WTC11 (cell line): ENCODE data around the gene ALAS2.

ENCODE experiments used
- ATF6 ChIP-seq: sonication (generic); formaldehyde crosslinking; IDR thresholded peaks from 2 replicates; pipeline ENCODE4 v1.8.1; 2023; ENCODE audit warnings: mild to moderate bottlenecking, missing genetic modification reagents
- CTCF ChIP-seq: fragments of 200-600 bp; IDR thresholded peaks from 2 replicates; pipeline ENCODE4 v1.8.0; 2022; ENCODE audit warnings: antibody characterized with exemption
- E2F4 ChIP-seq: sonication (generic); formaldehyde crosslinking; IDR thresholded peaks from 2 replicates; pipeline ENCODE4 v1.8.1; 2022; ENCODE audit warnings: low read depth, mild to moderate bottlenecking, moderate library complexity, missing genetic modification reagents, borderline replicate concordance
- MXD4 ChIP-seq: fragments of 250-450 bp; sonication (Bioruptor Pico); IDR thresholded peaks from 2 replicates; pipeline ENCODE4 v1.8.0; 2021; ENCODE audit warnings: mild to moderate bottlenecking, moderate library complexity, borderline replicate concordance
- RELA ChIP-seq: sonication (generic); formaldehyde crosslinking; IDR thresholded peaks from 2 replicates; pipeline ENCODE4 v1.8.1; 2022; ENCODE audit warnings: missing genetic modification reagents, mild to moderate bottlenecking, borderline replicate concordance
- TCF7 ChIP-seq: sonication (generic); formaldehyde crosslinking; IDR thresholded peaks from 2 replicates; pipeline ENCODE4 v1.8.0; 2022; ENCODE audit warnings: mild to moderate bottlenecking, low read depth, missing genetic modification reagents, moderate library complexity
- TEAD1 ChIP-seq: sonication (generic); formaldehyde crosslinking; IDR thresholded peaks from 2 replicates; pipeline ENCODE4 v1.8.0; 2022; ENCODE audit warnings: mild to moderate bottlenecking, missing genetic modification reagents
- USF1 ChIP-seq: sonication (generic); formaldehyde crosslinking; IDR thresholded peaks from 2 replicates; pipeline ENCODE4 v1.8.0; 2022; ENCODE audit warnings: mild to moderate bottlenecking, missing genetic modification reagents
- ZNF423 ChIP-seq: fragments of 250-450 bp; sonication (Bioruptor Pico); IDR thresholded peaks from 2 replicates; pipeline ENCODE4 v2.1.2; 2022; ENCODE audit warnings: mild to moderate bottlenecking, moderate library complexity

- TF ChIP-seq RELA (CRISPR knock-in tag), result no peak
- no peak for TF ChIP-seq CTCF
- no peak for TF ChIP-seq E2F4 (CRISPR knock-in tag)
- TF ChIP-seq ZNF423 (CRISPR knock-in tag), result no peak
- no peak for TF ChIP-seq MXD4 (CRISPR knock-in tag)
- no peak for TF ChIP-seq ATF6 (CRISPR knock-in tag)
- TF ChIP-seq TEAD1 (CRISPR knock-in tag), result no peak
- TF ChIP-seq USF1 (CRISPR knock-in tag), result no peak
- TF ChIP-seq TCF7 (CRISPR knock-in tag), result no peak
These were observed 30.8 kb downstream of the ALAS2 start, which contains the start of gene APEX2 for GRCh38 chrX:54999717-55000598.
